Measurements from ENCODE around the gene PRPF18.

- TF ChIP-seq POLR2AphosphoS5 (IDR thresholded peaks at IDR 0.05) (no peak), EP300 (IDR thresholded peaks at IDR 0.05; ENCODE audit: low read depth) (no peak), CTCF (IDR thresholded peaks at IDR 0.05) (no peak)
These were observed 42.4 kb downstream of the PRPF18 start for GRCh38 chr10:13629116-13629515.
